ENCODE results near the gene PCCA. TPM values are rescaled to one million over a fixed set of nuclear protein-coding genes. Genes with fewer than 3 reads are reported as not detected.

The PCCA gene
- total RNA-seq, 1 experiment from 2014 or later: 39.9 TPM

DNA sequence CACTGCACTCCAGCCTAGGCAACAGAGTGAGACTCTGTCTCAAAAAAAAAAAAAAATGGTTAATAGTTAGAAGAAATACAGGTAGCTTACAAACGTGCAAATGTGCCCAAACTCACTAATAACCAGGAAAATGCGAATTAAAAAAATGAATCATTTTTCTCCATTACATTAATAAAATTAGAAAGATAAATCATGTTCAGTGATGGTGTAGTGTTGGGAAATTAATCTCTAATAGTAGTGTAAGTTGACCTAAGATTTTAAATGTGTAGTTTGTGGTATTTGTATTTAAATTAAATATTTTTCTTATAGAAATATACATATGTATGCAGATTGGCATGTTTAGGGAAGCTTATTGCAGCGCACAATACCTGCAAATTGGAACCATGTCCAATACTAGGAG is 57.6 kb downstream of the PCCA start:
- ChIA-PET POLR2A (no interaction called here), CTCF (no interaction called here)
- H3K4me1 ChIP-seq: no peaks in the 10 kb centered on the region
- Mint-ChIP-seq H3K4me1 (ENCODE audit: low read depth, unreplicated experiment) (no peaks in the 10 kb centered on the region), H3K36me3 (ENCODE audit: insufficient read depth, unreplicated experiment) (peaks cover 7% of the 10 kb centered on the region), H3K9me3 (ENCODE audit: unreplicated experiment) (no peaks in the 10 kb centered on the region), H3K4me3 (ENCODE audit: unreplicated experiment) (no peak overlapping the region), H3K27ac (ENCODE audit: unreplicated experiment) (no peak overlapping the region), H3K27me3 (ENCODE audit: insufficient read depth, unreplicated experiment) (no peaks in the 10 kb centered on the region)
- no peaks in the 10 kb centered on the region for H3K9me3 ChIP-seq
- TF ChIP-seq, protein P1, sequence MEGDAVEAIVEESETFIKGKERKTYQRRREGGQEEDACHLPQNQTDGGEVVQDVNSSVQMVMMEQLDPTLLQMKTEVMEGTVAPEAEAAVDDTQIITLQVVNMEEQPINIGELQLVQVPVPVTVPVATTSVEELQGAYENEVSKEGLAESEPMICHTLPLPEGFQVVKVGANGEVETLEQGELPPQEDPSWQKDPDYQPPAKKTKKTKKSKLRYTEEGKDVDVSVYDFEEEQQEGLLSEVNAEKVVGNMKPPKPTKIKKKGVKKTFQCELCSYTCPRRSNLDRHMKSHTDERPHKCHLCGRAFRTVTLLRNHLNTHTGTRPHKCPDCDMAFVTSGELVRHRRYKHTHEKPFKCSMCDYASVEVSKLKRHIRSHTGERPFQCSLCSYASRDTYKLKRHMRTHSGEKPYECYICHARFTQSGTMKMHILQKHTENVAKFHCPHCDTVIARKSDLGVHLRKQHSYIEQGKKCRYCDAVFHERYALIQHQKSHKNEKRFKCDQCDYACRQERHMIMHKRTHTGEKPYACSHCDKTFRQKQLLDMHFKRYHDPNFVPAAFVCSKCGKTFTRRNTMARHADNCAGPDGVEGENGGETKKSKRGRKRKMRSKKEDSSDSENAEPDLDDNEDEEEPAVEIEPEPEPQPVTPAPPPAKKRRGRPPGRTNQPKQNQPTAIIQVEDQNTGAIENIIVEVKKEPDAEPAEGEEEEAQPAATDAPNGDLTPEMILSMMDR (IDR thresholded peaks at IDR 0.05; ENCODE audit: insufficient read depth in 1 of 2, low read depth in 1 of 2, low read length in 1 of 2, severe bottlenecking in 1 of 2, unreplicated experiment in 1 of 2): no peak
- H3K4me3 ChIP-seq (ENCODE audit: low read depth, low read length): no peak overlapping the region
- H3K27me3 ChIP-seq (replicated peaks; ENCODE audit: control insufficient read depth, insufficient read depth, low read length): no peaks in the 10 kb centered on the region
- no peak for DNase-seq
- intact Hi-C loops (cut with micrococcal nuclease; ENCODE audit: unreplicated experiment): no loop called here
- H3K36me3 ChIP-seq (ENCODE audit: control insufficient read depth, insufficient read depth, low read length): no peaks in the 10 kb centered on the region
- BruUV-seq (replicated peaks): no TSS peak

DNA sequence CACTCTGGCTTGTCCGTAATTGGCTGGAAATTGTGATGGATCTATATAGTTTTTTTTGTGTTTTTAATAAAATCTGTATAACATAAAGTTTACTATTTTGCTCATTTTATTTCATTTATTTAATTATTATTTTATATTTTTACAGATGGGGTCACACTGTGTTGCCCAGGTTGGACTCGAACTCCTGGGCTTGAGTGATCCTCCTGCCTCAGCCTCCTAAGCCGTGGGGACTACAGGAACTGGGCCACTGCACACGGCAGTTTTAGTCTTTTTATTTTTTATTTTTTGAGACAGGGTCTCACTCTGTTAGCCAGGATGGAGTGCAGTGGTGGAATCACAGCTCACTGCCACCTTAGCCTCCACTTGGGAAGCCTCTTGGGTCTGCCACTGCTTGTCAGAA is 58.9 kb downstream of the PCCA start:
- Mint-ChIP-seq H3K9me3 (ENCODE audit: unreplicated experiment) (no peaks in the 10 kb centered on the region), H3K27me3 (ENCODE audit: insufficient read depth, unreplicated experiment) (no peaks in the 10 kb centered on the region), H3K4me1 (ENCODE audit: low read depth, unreplicated experiment) (no peaks in the 10 kb centered on the region), H3K27ac (ENCODE audit: unreplicated experiment) (no peak overlapping the region), H3K4me3 (ENCODE audit: unreplicated experiment) (no peak overlapping the region), H3K36me3 (ENCODE audit: insufficient read depth, unreplicated experiment) (peaks cover 7% of the 10 kb centered on the region)
- no peak overlapping the region for H3K4me3 ChIP-seq (ENCODE audit: low read depth, low read length)
- ChIA-PET POLR2A (no interaction called here), CTCF (no interaction called here)
- no peaks in the 10 kb centered on the region for H3K9me3 ChIP-seq
- H3K4me1 ChIP-seq: no peaks in the 10 kb centered on the region
- no TSS peak for BruUV-seq (replicated peaks)
- TF ChIP-seq, protein P1 (IDR thresholded peaks at IDR 0.05; ENCODE audit: insufficient read depth in 1 of 2, low read depth in 1 of 2, low read length in 1 of 2, severe bottlenecking in 1 of 2, unreplicated experiment in 1 of 2): no peak
- intact Hi-C loops (cut with micrococcal nuclease; ENCODE audit: unreplicated experiment): no loop called here
- H3K36me3 ChIP-seq (ENCODE audit: control insufficient read depth, insufficient read depth, low read length): no peaks in the 10 kb centered on the region
- no peak for DNase-seq
- H3K27me3 ChIP-seq (replicated peaks; ENCODE audit: control insufficient read depth, insufficient read depth, low read length): no peaks in the 10 kb centered on the region

DNA sequence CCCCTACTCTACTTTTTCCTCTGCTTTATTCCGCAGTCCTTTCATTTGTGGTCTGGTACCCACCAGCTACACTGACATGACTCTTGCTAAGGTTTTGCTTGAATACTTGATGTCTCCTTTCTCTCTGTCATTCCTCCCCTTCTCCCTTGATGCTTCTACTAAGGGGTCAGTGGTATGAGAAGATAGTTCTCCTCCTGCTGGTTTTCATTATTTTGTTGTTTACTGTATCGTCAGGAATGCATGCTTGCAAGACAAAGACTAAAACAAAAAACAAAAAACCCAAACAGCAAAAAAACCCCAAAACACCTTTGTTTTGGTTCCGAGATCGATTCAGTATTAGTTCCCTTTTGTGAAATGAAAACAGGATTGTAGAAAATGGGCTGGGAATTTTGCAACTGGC is 59.5 kb downstream of the PCCA start:
- BruUV-seq (replicated peaks): no TSS peak
- H3K4me3 ChIP-seq (ENCODE audit: low read depth, low read length): no peak overlapping the region
- no peaks in the 10 kb centered on the region for H3K27me3 Mint-ChIP-seq (ENCODE audit: insufficient read depth, unreplicated experiment)
- H3K4me1 Mint-ChIP-seq (ENCODE audit: low read depth, unreplicated experiment): no peaks in the 10 kb centered on the region
- no peaks in the 10 kb centered on the region for H3K9me3 ChIP-seq
- H3K36me3 Mint-ChIP-seq (ENCODE audit: insufficient read depth, unreplicated experiment): peaks cover 7% of the 10 kb centered on the region
- ChIA-PET POLR2A (no interaction called here), CTCF (no interaction called here)
- TF ChIP-seq, protein P1 (IDR thresholded peaks at IDR 0.05; ENCODE audit: insufficient read depth in 1 of 2, low read depth in 1 of 2, low read length in 1 of 2, severe bottlenecking in 1 of 2, unreplicated experiment in 1 of 2): no peak
- no peaks in the 10 kb centered on the region for H3K27me3 ChIP-seq (replicated peaks; ENCODE audit: control insufficient read depth, insufficient read depth, low read length)
- no peak overlapping the region for H3K4me3 Mint-ChIP-seq (ENCODE audit: unreplicated experiment)
- no peak overlapping the region for H3K27ac Mint-ChIP-seq (ENCODE audit: unreplicated experiment)
- DNase-seq: no peak
- intact Hi-C loops (cut with micrococcal nuclease; ENCODE audit: unreplicated experiment): no loop called here
- no peaks in the 10 kb centered on the region for H3K9me3 Mint-ChIP-seq (ENCODE audit: unreplicated experiment)
- no peaks in the 10 kb centered on the region for H3K36me3 ChIP-seq (ENCODE audit: control insufficient read depth, insufficient read depth, low read length)
- no peaks in the 10 kb centered on the region for H3K4me1 ChIP-seq
